HCT116 (cell line): ENCODE measurements around the gene EEF2. TPM values are rescaled to one million over a fixed set of nuclear protein-coding genes. Genes with fewer than 3 reads are reported as not detected.

Experiments
- ATAC-seq: fragments of 200-7000 bp; cut with Tn5 transposase; 2 replicates; pipeline ENCODE4 v1.9.1; 2020; ENCODE audit warnings: mild to moderate bottlenecking, moderate library complexity
- BruUV-seq: library from RNA; stranded (reverse); fragments of 400-500 nt; replicated peaks from 2 replicates; lab custom pipeline; 2021; lab: Mats Ljungman, UMichigan
- CTCF ChIA-PET: fragments of 300-600 bp; sonication (Branson Sonifier 250); formaldehyde crosslinking; loops from one replicate; lab custom pipeline; 2021; ENCODE audit warnings: antibody characterized with exemption; lab: Charles Lee
- POLR2A ChIA-PET: fragments of 300-600, 350-600 bp; sonication (Branson Sonifier 250); formaldehyde crosslinking; loops from one replicate; lab custom pipeline; 2021; ENCODE audit warnings: antibody characterized with exemption; lab: Charles Lee
- RAD21 ChIA-PET, 2 experiments: fragments of 300-600 bp; sonication (Branson Sonifier 250); formaldehyde crosslinking; loops; one replicate each; lab custom pipeline; 2023; ENCODE audit warnings: low total read pairs in 2 of 2; ENCODE audit not compliant: uncharacterized antibody in 2 of 2, unreplicated experiment in 2 of 2, low non-redundant PET in 1 of 2; lab: Charles Lee
- DNase-seq: peaks from one replicate; pipeline ENCODE4 v3.0.0-alpha.2; 2010; ENCODE audit warnings: low read depth, low spot score
- H2AFZ ChIP-seq: fragments of 200-600 bp; shearing (Covaris generic), sonication (generic); 2 replicates; pipeline ENCODE4 v1.6.1; 2017; ENCODE audit warnings: low read depth, mixed run types, mixed read lengths, antibody characterized with exemption, low read length; ENCODE audit not compliant: poor library complexity, severe bottlenecking
- H3K27ac ChIP-seq: 2 replicates; pipeline ENCODE4 v1.5.1; 2012; ENCODE audit warnings: low read depth, low read length
- H3K27me3 ChIP-seq: fragments of 200-600 bp; sonication (generic); 2 replicates; pipeline ENCODE4 v1.6.1; 2016; ENCODE audit warnings: mixed run types, low read length, mixed read lengths; ENCODE audit not compliant: insufficient read depth
- H3K36me3 ChIP-seq, 2 experiments: fragments of 200-500 bp in 1 of 2; fragments of 200-600 bp in 1 of 2; sonication (Bioruptor generic) in 1 of 2; sonication (generic) in 1 of 2; 2 replicates each; pipeline versions ENCODE4 v1.5.1 to v1.6.1; 2014 to 2016; ENCODE audit warnings: low read length in 2 of 2, inconsistent platforms in 1 of 2, mixed read lengths in 1 of 2, mixed run types in 1 of 2; ENCODE audit not compliant: insufficient read depth in 2 of 2, control insufficient read depth in 1 of 2
- H3K4me1 ChIP-seq, 2 experiments: fragments of 200-600 bp in 1 of 2; sonication (generic) in 1 of 2; 2 replicates each; pipeline versions ENCODE4 v1.5.1 to v1.6.1; 2012 to 2017; ENCODE audit warnings: low read length in 2 of 2, inconsistent platforms in 1 of 2, mild to moderate bottlenecking in 1 of 2, mixed read lengths in 1 of 2, mixed run types in 1 of 2, moderate library complexity in 1 of 2; ENCODE audit not compliant: insufficient read depth in 2 of 2, control insufficient read depth in 1 of 2
- H3K4me2 ChIP-seq: fragments of 200-600 bp; sonication (generic); 2 replicates; pipeline ENCODE4 v1.6.1; 2017; ENCODE audit warnings: mixed run types, low read length, mixed read lengths
- H3K4me3 ChIP-seq, 2 experiments: fragments of 200-600 bp in 1 of 2; sonication (generic) in 1 of 2; replicated peaks in 1 of 2; 2 replicates each; pipeline ENCODE4 v1.5.1; 2011 to 2016; ENCODE audit warnings: low read length in 2 of 2, control low read depth in 1 of 2, low read depth in 1 of 2, mild to moderate bottlenecking in 1 of 2, mixed read lengths in 1 of 2, mixed run types in 1 of 2
- H3K79me2 ChIP-seq: fragments of 200-600 bp; sonication (generic); 2 replicates; pipeline ENCODE4 v1.6.1; 2017; ENCODE audit warnings: mild to moderate bottlenecking, mixed run types, low read length, moderate library complexity, mixed read lengths; ENCODE audit not compliant: insufficient read depth
- H3K9ac ChIP-seq: fragments of 200-600 bp; sonication (generic); 2 replicates; pipeline ENCODE4 v1.6.1; 2016; ENCODE audit warnings: low read length, mixed read lengths
- H3K9me2 ChIP-seq: fragments of 200-600 bp; sonication (generic), shearing (Covaris generic); 2 replicates; pipeline ENCODE4 v1.6.1; 2017; ENCODE audit warnings: mixed run types, mild to moderate bottlenecking, moderate library complexity; ENCODE audit not compliant: insufficient read depth
- H3K9me3 ChIP-seq, 2 experiments: fragments of 200-500 bp in 1 of 2; fragments of 200-600 bp in 1 of 2; sonication (Bioruptor generic) in 1 of 2; sonication (generic) in 1 of 2; 2 replicates each; pipeline ENCODE4 v1.6.1; 2014 to 2017; ENCODE audit warnings: low read length in 2 of 2, mixed read lengths in 2 of 2, inconsistent platforms in 1 of 2, low read depth in 1 of 2, mild to moderate bottlenecking in 1 of 2, mixed run types in 1 of 2, moderate library complexity in 1 of 2; ENCODE audit not compliant: control insufficient read depth in 1 of 2, insufficient read depth in 1 of 2
- H4K20me1 ChIP-seq: fragments of 200-600 bp; sonication (generic), shearing (Covaris generic); 2 replicates; pipeline ENCODE4 v1.6.1; 2017; ENCODE audit warnings: mixed run types, mild to moderate bottlenecking, moderate library complexity; ENCODE audit not compliant: insufficient read depth
- ATF3 ChIP-seq: IDR thresholded peaks from 2 replicates; pipeline ENCODE4 v1.6.1; 2012
- CBX3 ChIP-seq: IDR thresholded peaks from 2 replicates; pipeline ENCODE4 v1.6.1; 2012; ENCODE audit warnings: low read depth
- CTCF ChIP-seq, 3 experiments: fragments of 200-600 bp in 1 of 3; sonication (generic) in 1 of 3; IDR thresholded peaks in 2 of 3; conservative IDR thresholded peaks in 1 of 3; 2 replicates each; pipeline ENCODE4 v1.5.1; 2012 to 2017; ENCODE audit warnings: low read depth in 2 of 3, low read length in 2 of 3, antibody characterized with exemption in 1 of 3, borderline replicate concordance in 1 of 3, control low read depth in 1 of 3, mild to moderate bottlenecking in 1 of 3, mixed read lengths in 1 of 3, mixed run types in 1 of 3, moderate library complexity in 1 of 3; ENCODE audit not compliant: insufficient read depth in 1 of 3
- EGR1 ChIP-seq: IDR thresholded peaks from 2 replicates; pipeline ENCODE4 v1.6.1; 2012; ENCODE audit warnings: low read depth
- ELF1 ChIP-seq: IDR thresholded peaks from 2 replicates; pipeline ENCODE4 v1.6.1; 2012; ENCODE audit warnings: low read depth, borderline replicate concordance
- EZH2 ChIP-seq: fragments of 200-600 bp; sonication (generic); IDR thresholded peaks from 2 replicates; pipeline ENCODE4 v1.6.1; 2017; ENCODE audit warnings: antibody characterized with exemption, mixed run types
- FOSL1 ChIP-seq: IDR thresholded peaks from 2 replicates; pipeline ENCODE4 v1.6.1; 2012; ENCODE audit warnings: low read depth
- JUND ChIP-seq: IDR thresholded peaks from 2 replicates; pipeline ENCODE4 v1.6.1; 2012
- POLR2A ChIP-seq: IDR thresholded peaks from 2 replicates; pipeline ENCODE4 v1.7.0; 2011; ENCODE audit warnings: borderline replicate concordance; ENCODE audit not compliant: insufficient read depth, insufficient read length; ENCODE audit errors: extremely low read depth
- POLR2AphosphoS5 ChIP-seq: IDR thresholded peaks from 2 replicates; pipeline ENCODE4 v1.6.1; 2011; ENCODE audit warnings: mild to moderate bottlenecking, low read depth, low read length, moderate library complexity
- RAD21 ChIP-seq: IDR thresholded peaks from 2 replicates; pipeline ENCODE4 v1.6.1; 2012; ENCODE audit warnings: low read depth, mild to moderate bottlenecking
- REST ChIP-seq: IDR thresholded peaks from 2 replicates; pipeline ENCODE4 v1.6.1; 2012; ENCODE audit warnings: low read depth
- SIN3A ChIP-seq: IDR thresholded peaks from 2 replicates; pipeline ENCODE4 v1.6.1; 2012; ENCODE audit warnings: low read depth
- SP1 ChIP-seq: IDR thresholded peaks from 2 replicates; pipeline ENCODE4 v1.6.1; 2012; ENCODE audit warnings: low read depth
- SRF ChIP-seq: IDR thresholded peaks from 2 replicates; pipeline ENCODE4 v1.6.1; 2012; ENCODE audit warnings: low read depth
- TCF7L2 ChIP-seq: IDR thresholded peaks from 2 replicates; pipeline ENCODE4 v1.7.0; 2011; ENCODE audit warnings: borderline replicate concordance, inconsistent platforms; ENCODE audit not compliant: insufficient read depth, insufficient read length; ENCODE audit errors: extremely low read depth
- ZBTB33 ChIP-seq: IDR thresholded peaks from 2 replicates; pipeline ENCODE4 v1.6.1; 2011; ENCODE audit warnings: mild to moderate bottlenecking, low read length, moderate library complexity; ENCODE audit not compliant: insufficient replicate concordance; ENCODE audit errors: extremely low read depth
- ZNF274 ChIP-seq: fragments of 200-500 bp; sonication (Bioruptor generic); IDR thresholded peaks from 2 replicates; pipeline ENCODE4 v1.6.1; 2014; ENCODE audit warnings: mild to moderate bottlenecking, low read depth, low read length, inconsistent platforms
- intact Hi-C: fragments of 100-400 bp; cut with micrococcal nuclease; formaldehyde crosslinking; loops from 2 replicates; pipeline ENCODE4 v1.10.0; 2022
- total RNA-seq: library from RNA; stranded (reverse); gene quantifications from one replicate; pipeline ENCODE4 v1.2.1, GENCODE V29; 2021; ENCODE audit not compliant: unreplicated experiment

EEF2 gene
- total RNA-seq, 1 experiment from 2014 or later = 3,796 TPM

- no peak for TF ChIP-seq ATF3
- no peak for TF ChIP-seq RAD21
- TF ChIP-seq ELF1 = no peak
- no peak for TF ChIP-seq POLR2A
- no peak for TF ChIP-seq SIN3A
- TF ChIP-seq SRF = no peak
- no peak for TF ChIP-seq ZNF274
- TF ChIP-seq, all 23 proteins: peak for 0
Measured at GRCh38 chr19:4032436-4032835, 47.2 kb upstream of the EEF2 start (continued).

GRCh38 chr19:4031420-4031819 lies 46.2 kb upstream of the EEF2 start:
- TF ChIP-seq SP1 = no peak
- no peak for TF ChIP-seq REST
- no peak for TF ChIP-seq CTCF (IDR thresholded peaks at IDR 0.05 in 2 of 3, conservative IDR thresholded peaks at IDR 0.05 in 1 of 3; ENCODE audit: borderline replicate concordance in 1 of 3, insufficient read depth in 1 of 3, low read depth in 2 of 3, low read length in 2 of 3)
- no peak for TF ChIP-seq POLR2A
- TF ChIP-seq ATF3 = no peak
- TF ChIP-seq POLR2AphosphoS5 = no peak
- TF ChIP-seq FOSL1 = no peak
- no peak for TF ChIP-seq EGR1
- TF ChIP-seq RAD21 = no peak
- TF ChIP-seq ZBTB33 = no peak
- TF ChIP-seq SIN3A = no peak
- TF ChIP-seq EZH2 = no peak
- TF ChIP-seq JUND = no peak
- no peak for TF ChIP-seq ZNF274
- TF ChIP-seq CBX3 = no peak
- TF ChIP-seq TCF7L2 = no peak
- Histone ChIP-seq H3K4me2 (no peak overlapping the region), H3K79me2 (no peaks in the 10 kb centered on the region), H4K20me1 (no peaks in the 10 kb centered on the region), H3K4me1 (no peaks in the 10 kb centered on the region), H3K4me3 (no peak overlapping the region), H3K9ac (no peak overlapping the region), H3K9me3 (peaks cover 0 to 2% of the 10 kb centered on the region in 2 experiments; a peak in 1 of 4 replicates), H3K36me3 (peaks cover 3 to 23% of the 10 kb centered on the region in 2 experiments), H2AFZ (no peak overlapping the region), H3K9me2 (no peaks in the 10 kb centered on the region), H3K27ac (no peak overlapping the region), H3K27me3 (no peaks in the 10 kb centered on the region)
- ATAC-seq (no peak), DNase-seq (no peak)
- POLR2A ChIA-PET = no interaction called here
- no TSS peak for BruUV-seq
- RAD21 ChIA-PET = no interaction called here
- intact Hi-C loops = no loop called here
- CTCF ChIA-PET = no interaction called here
